NCI-H2196 (cell line): ENCODE measurements around the gene CELF6.

ENCODE experiments used
- DNase-seq: peaks from one replicate; lab custom pipeline; 2025; ENCODE audit not compliant: unreplicated experiment; lab: John Stamatoyannopoulos, UW

Gene CELF6

DNA sequence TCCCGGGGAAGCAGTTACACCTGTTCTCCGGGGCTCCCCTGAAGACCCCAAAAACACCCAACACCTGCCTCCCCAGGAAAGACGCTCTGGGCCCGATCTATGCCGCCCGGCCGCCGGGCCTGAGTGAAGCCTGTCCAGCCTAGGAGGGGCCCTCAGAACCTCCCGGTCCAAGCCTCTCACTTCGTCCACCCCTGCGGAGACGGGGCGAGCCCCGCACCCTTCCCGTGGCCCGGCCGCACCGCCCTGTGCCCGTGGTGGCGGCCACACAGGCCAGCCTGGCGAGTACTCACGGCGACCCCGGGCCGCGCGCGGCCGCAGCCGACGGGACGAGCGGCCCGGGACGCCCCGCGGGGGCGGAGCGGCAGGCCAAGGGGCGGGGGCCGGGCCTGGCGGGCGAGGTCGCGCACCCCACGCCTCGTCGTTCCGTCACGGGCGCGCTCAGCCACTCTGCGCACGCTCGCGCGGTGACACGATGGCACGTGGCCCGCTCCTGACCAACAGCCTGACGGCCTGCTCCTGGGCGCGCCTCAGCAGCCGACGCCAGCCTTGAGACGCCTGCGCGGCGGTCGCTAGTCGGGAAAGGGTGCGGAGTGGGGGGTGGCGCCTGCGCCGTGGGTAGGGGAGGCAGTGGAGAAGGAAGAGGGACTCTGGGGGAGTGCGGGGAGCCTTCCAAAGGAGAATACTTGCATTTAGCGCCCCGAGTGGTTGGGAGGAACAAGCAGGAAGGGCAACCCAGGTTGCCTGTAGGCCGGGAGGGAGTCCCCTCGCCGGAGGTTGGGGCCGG is 47.6 kb downstream of the CELF6 start, which contains the start of gene PARP6:
Gene PARP6, minus strand, starts transcription at position 342 of the 784 bp plus-strand sequence. CDS start 5,077 bp downstream, outside the sequence.
- DNase-seq: peak; percentile 91

DNA sequence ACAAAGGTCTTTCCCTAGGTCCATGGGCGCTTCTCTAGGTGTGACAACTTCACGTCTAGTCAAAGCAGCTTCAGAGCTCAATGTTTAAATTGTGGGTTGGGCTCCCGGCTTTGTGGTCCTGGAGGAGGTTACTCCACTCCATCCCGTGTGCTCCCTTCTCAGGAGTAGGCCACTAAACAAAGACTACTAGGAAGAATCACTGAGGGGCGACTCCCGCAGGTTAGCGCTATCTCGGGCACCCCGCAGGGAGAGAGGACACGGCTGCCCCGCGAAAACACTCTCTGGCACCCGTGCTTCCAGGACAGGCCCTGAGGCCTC is 48.1 kb downstream of the CELF6 start:
- DNase-seq: no peak

DNA sequence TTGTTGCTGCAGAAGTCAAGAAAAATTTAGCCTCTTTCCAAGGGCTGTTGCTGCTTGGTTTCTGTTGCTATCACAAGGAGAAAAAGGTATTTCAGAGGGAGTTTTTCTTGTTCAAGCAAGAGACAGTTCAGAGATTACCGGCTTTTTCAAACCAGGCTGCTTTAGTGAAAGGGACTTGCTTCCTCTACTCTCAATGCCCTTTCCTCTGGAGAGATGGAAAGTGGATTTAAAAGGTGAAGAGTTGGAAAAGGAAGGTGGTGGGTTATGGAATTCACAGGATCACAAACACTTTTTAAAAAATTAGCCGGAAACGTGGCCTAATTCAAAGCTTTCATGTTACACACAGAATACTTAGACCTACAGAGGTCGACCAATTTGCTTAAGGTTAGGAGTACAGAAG is 48.7 kb downstream of the CELF6 start:
- no peak for DNase-seq

DNA sequence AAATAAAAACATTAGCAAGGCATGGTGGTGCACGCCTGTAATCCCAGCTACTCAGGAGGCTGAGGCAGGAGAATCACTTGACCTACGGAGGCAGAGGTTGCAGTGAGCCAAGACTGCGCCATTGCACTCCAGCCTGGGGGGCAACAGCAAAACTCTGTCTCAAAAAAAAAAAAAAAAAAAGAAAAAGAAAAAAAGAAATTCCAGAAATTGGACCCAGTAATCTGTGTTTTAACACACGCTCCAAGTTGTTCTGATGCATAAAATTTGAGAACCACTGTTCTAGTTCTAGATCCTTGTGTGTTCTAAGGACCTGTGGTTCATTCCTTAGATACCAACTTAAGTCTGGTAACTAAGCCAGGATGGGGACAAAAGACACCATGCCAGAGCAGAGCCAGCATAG is 50.2 kb downstream of the CELF6 start:
- DNase-seq: no peak

DNA sequence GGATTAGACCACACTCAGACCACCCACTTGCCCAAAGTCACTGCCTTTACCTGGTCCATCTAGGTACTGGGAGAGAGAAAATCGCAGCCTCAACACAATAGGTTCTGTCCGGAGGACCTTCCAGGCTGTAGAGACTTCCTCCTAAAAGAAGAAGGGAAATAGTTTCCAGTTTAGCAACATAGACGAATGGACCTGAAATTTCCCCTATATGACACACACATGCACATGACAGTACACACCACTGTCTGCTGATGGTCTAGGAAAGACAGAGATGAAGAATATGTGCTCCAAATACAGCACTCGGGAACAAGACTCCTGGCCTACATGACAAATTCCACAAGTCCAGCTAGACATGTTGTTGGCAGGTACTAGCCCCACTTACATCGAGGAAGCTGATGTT is 54.9 kb downstream of the CELF6 start:
- DNase-seq: no peak

GRCh38 chr15:72252663-72253299 is 67.2 kb downstream of the CELF6 start:
- DNase-seq: no peak

GRCh38 chr15:72249142-72249810 is 70.7 kb downstream of the CELF6 start:
- DNase-seq: no peak

GRCh38 chr15:72248514-72248913 is 71.4 kb downstream of the CELF6 start:
- no peak for DNase-seq

GRCh38 chr15:72242775-72243370 is 77.1 kb downstream of the CELF6 start:
- no peak for DNase-seq

DNA sequence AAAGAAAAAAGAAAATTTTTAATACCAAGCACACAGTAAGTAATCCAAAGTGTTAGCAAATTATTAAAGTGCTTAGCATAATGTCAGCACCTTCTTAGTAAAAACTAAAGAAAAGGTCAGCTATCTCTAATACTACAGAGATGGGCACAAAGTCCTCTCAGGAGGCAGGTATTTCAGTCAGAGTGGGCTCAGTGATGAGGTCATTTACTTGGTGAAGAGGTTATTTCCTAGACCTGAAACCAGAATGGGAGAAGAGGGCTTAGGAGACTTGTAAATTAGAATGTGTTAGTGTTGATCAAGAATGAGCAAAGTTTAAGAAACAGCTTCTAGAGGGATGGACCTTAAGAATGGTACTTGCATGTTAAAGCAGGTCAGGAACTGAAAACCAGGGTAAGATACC is 80.3 kb downstream of the CELF6 start:
- DNase-seq: no peak

DNA sequence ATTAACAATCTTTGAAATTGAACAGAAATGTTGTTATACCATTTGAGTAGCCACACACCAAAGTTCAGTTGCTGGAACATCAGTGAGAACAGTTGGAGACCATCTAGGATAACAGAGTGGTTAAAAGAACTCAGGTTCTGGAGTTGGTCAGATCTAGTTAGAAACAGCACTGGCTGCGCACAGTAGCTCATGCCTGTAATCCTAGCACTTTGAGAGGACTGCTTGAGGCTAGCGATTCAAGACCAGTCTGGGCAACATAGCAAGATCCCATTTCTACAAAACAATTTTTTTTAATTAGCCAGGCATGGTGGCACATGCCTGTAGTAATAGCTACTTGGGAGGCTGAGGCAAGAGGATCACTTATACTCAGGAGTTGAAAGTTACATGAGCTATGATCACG is 81.4 kb downstream of the CELF6 start:
- no peak for DNase-seq

- no peak for DNase-seq
Measured at GRCh38 chr15:72237853-72238224, 82.1 kb downstream of the CELF6 start.

DNA sequence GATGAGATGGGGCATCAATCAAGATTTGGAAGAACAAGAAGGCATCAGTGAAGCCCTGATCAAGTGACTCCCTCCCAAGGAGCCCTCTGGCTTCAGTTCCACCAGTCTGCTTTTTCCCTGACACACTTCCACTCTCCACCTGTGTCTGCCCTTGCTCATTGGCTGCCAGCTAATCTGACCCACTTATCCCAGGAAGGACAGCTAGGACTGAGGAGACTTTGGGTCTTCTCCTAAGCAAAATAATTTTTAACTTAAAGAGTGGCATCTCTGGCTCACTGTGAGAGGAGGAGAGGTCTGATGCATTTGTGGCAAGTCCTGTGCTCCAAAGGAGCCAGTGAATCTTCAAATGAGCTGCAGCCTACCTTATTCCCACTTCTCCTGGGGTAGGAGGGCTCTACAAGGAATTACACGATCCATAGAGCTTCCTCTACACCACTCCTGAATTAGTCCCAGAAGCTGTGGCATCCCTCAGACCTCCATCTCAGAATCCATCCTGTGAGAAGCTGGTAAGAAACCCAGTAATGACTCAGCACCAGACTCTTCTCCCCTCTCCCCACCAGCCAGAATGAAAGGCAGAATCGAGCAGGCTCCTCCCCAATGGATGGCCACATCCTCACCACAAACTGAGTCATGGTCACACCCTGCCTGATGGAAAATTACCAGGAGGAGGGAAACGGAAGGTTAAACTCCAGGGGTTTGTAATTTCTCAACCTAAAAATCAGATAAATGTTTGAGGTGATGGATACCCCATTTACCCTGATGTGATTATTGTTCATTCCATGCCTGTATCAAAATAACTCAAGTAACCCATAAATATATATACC is 82.7 kb downstream of the CELF6 start:
- DNase-seq: no peak

DNA sequence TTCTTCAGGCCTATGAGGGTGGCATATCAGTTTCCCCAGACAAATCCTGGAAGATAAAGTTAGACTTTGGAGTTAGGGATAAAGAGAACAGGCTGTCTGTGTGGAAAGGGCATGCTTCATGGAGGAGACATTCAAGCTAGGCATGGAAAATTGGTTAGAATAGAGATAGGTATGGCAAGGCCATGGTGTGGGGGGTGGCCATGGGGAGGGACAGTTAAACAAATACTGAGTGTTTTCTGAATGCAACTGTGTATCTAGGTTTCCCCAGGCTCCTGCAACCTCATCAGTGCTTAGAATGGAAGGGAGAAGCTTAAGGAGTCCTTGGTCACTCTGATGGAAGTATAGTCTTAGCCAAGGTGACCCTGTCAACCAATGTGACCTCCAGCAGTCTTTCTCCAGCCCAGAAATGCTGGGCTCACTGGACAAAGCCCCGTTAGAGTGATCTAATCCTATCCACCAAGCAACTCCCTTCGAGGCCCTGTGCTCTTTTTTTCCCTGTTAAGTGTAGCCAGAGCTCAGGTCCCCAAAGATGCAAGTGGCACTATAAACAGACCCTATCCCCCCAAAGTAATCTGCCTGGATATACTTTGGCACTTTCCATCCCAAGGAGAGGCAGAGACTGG is 83.5 kb downstream of the CELF6 start:
- DNase-seq: no peak

DNA sequence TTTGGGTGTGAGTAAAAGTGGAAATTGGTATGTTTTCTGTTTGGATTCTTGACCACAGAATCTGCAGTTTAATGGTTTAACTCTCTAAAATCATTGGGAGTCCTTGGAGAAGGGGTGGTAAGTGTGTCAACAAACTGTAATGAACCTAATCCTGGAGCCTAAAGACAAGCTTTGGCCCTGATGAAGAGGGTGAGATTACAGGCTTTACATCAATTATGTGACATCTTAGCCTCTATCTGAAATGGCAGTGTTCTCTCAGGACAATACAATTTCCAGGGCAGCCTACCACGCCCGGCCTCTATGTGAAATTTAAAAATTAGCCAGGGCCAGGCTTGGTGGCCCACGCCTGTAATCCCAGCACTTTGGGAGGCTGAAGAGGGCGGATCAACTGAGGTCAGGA is 84.7 kb downstream of the CELF6 start:
- no peak for DNase-seq
